HFF-Myc (cell line): Measurements from ENCODE around the gene GJD4.
A peak's percentile ranks its signal among the peaks of the same experiment; 100 is the strongest.

Source experiments
- DNase-seq: peaks from one replicate; pipeline ENCODE4 v3.0.0-alpha.2; 2011; ENCODE audit warnings: low read depth; ENCODE audit errors: extremely low read depth
- H3K4me3 ChIP-seq: replicated peaks from 2 replicates; pipeline ENCODE4 v1.5.1; 2011; ENCODE audit warnings: low read depth, mild to moderate bottlenecking, control low read depth, low read length
- CTCF ChIP-seq: IDR thresholded peaks from 2 replicates; pipeline ENCODE4 v1.5.1; 2012; ENCODE audit warnings: mild to moderate bottlenecking, low read depth, low read length, control low read depth; ENCODE audit errors: missing control alignments

GJD4 gene

GRCh38 chr10:35639021-35639727, 34.0 kb downstream of the GJD4 start:
- TF ChIP-seq CTCF, result no peak
- no peak overlapping the region for H3K4me3 ChIP-seq
- no peak for DNase-seq

GRCh38 chr10:35639728-35640401, 34.7 kb downstream of the GJD4 start:
- DNase-seq, result no peak
- H3K4me3 ChIP-seq, result no peak overlapping the region
- TF ChIP-seq CTCF, result no peak

GRCh38 chr10:35640474-35640873, 35.3 kb downstream of the GJD4 start:
- no peak for TF ChIP-seq CTCF
- no peak for DNase-seq
- H3K4me3 ChIP-seq, result peak overlapping the region; percentile 24

GRCh38 chr10:35640951-35641675, 36.0 kb downstream of the GJD4 start:
- peak; percentile 20 for DNase-seq
- TF ChIP-seq CTCF, result no peak
- H3K4me3 ChIP-seq, result peak overlapping the region; percentile 43

GRCh38 chr10:35641676-35642034, 36.5 kb downstream of the GJD4 start:
- H3K4me3 ChIP-seq, result peak overlapping the region; percentile 43
- no peak for TF ChIP-seq CTCF
- no peak for DNase-seq

GRCh38 chr10:35642035-35642792, 37.1 kb downstream of the GJD4 start, which contains the start of gene FZD8:
TSS of gene FZD8 (minus strand) at chr10:35642296. CDS start at chr10:35641429, 867 bp downstream.
- TF ChIP-seq CTCF, result no peak
- peak within 1 kb of the TSS; percentile 43 for H3K4me3 ChIP-seq
- peak; percentile 17 for DNase-seq
